PC-9 (cell line): ENCODE data around the gene LSP1. TPM values are rescaled to one million over a fixed set of nuclear protein-coding genes. Genes with fewer than 3 reads are reported as not detected.

ENCODE experiments used
- BruUV-seq: library from RNA; stranded (reverse); fragments of 400-500 nt; replicated peaks from 2 replicates; lab custom pipeline; 2021; lab: Mats Ljungman, UMichigan
- CTCF ChIA-PET: fragments of 300-600 bp; sonication (Branson Sonifier 250); formaldehyde crosslinking; loops from one replicate; lab custom pipeline; 2022; ENCODE audit warnings: antibody characterized with exemption; lab: Charles Lee
- POLR2A ChIA-PET: fragments of 300-600 bp; sonication (Branson Sonifier 250); formaldehyde crosslinking; loops from one replicate; lab custom pipeline; 2022; ENCODE audit warnings: antibody characterized with exemption; ENCODE audit not compliant: unreplicated experiment; lab: Charles Lee
- DNase-seq, 2 experiments: peaks; one replicate each; pipeline versions ENCODE4 v3.0.0 to v3.0.0-alpha.2; 2015 to 2022; ENCODE audit warnings: mixed read lengths in 1 of 2
- H2AFZ ChIP-seq: fragments of 200-600 bp; sonication (generic); 2 replicates; pipeline ENCODE4 v1.8.1; 2017; ENCODE audit warnings: antibody characterized with exemption
- H3F3A ChIP-seq: fragments of 200-600 bp; sonication (generic); 2 replicates; pipeline ENCODE4 v1.8.1; 2017; ENCODE audit warnings: antibody characterized with exemption, mild to moderate bottlenecking, low read depth; ENCODE audit not compliant: insufficient read depth
- H3K27ac ChIP-seq: fragments of 200-600 bp; sonication (generic); 2 replicates; pipeline ENCODE4 v1.6.1; 2016; ENCODE audit warnings: mixed run types
- H3K27me3 ChIP-seq: fragments of 200-600 bp; sonication (generic); 2 replicates; pipeline ENCODE4 v1.6.1; 2016; ENCODE audit warnings: low read depth, mixed run types; ENCODE audit not compliant: insufficient read depth
- H3K36me3 ChIP-seq: fragments of 200-600 bp; sonication (generic); 2 replicates; pipeline ENCODE4 v1.6.1; 2016; ENCODE audit warnings: low read depth, mixed run types
- H3K4me1 ChIP-seq: fragments of 200-600 bp; sonication (generic); replicated peaks from 2 replicates; pipeline ENCODE4 v1.6.1; 2016; ENCODE audit warnings: mixed run types; ENCODE audit not compliant: insufficient read depth
- H3K4me2 ChIP-seq: fragments of 200-600 bp; sonication (generic); 2 replicates; pipeline ENCODE4 v1.6.1; 2017; ENCODE audit warnings: mixed run types
- H3K4me3 ChIP-seq: fragments of 200-600 bp; sonication (generic); 2 replicates; pipeline ENCODE4 v1.6.1; 2016; ENCODE audit warnings: mixed run types
- H3K79me2 ChIP-seq: fragments of 200-600 bp; sonication (generic); 2 replicates; pipeline ENCODE4 v1.6.1; 2017; ENCODE audit warnings: low read depth, mixed run types
- H3K9me2 ChIP-seq: fragments of 200-600 bp; sonication (generic); 2 replicates; pipeline ENCODE4 v1.8.1; 2017; ENCODE audit warnings: mild to moderate bottlenecking; ENCODE audit not compliant: insufficient read depth
- H3K9me3 ChIP-seq: fragments of 200-600 bp; sonication (generic); 2 replicates; pipeline ENCODE4 v1.8.1; 2016; ENCODE audit warnings: low read depth; ENCODE audit not compliant: insufficient read depth
- H4K20me1 ChIP-seq: fragments of 200-600 bp; sonication (generic); 2 replicates; pipeline ENCODE4 v1.8.1; 2017; ENCODE audit not compliant: insufficient read depth
- EZH2 ChIP-seq: fragments of 200-600 bp; sonication (generic); IDR thresholded peaks from 2 replicates; pipeline ENCODE4 v1.8.0; 2017; ENCODE audit warnings: antibody characterized with exemption, low read depth
- intact Hi-C: fragments of 100-400 bp; cut with micrococcal nuclease; formaldehyde crosslinking; loops from one replicate; pipeline ENCODE4 v1.10.0; 2022; ENCODE audit not compliant: unreplicated experiment
- total RNA-seq: library from RNA; stranded (reverse); gene quantifications from 2 replicates; pipeline ENCODE4 v1.2.3, GENCODE V29; 2021
- TF ChIP-seq, protein P1 (sequence below): fragments of 200-600 bp; sonication (generic); conservative IDR thresholded peaks from 2 replicates; pipeline ENCODE4 v1.6.1; 2017; ENCODE audit warnings: mixed run types, antibody characterized with exemption, mild to moderate bottlenecking, moderate library complexity

Gene LSP1
- total RNA-seq, 1 experiment from 2014 or later = 2.6 TPM

GRCh38 chr11:1925373-1926155 lies 72.7 kb downstream of the LSP1 start:
- H3K4me2 ChIP-seq = no peak overlapping the region
- H3F3A ChIP-seq = no peaks in the 10 kb centered on the region
- no peaks in the 10 kb centered on the region for H3K9me3 ChIP-seq
- no peaks in the 10 kb centered on the region for H3K36me3 ChIP-seq
- no TSS peak for BruUV-seq
- CTCF ChIA-PET = no interaction called here
- no peaks in the 10 kb centered on the region for H3K4me1 ChIP-seq
- intact Hi-C loops = no loop called here
- POLR2A ChIA-PET = no interaction called here
- no peak for DNase-seq
- no peaks in the 10 kb centered on the region for H3K79me2 ChIP-seq
- TF ChIP-seq, protein P1, sequence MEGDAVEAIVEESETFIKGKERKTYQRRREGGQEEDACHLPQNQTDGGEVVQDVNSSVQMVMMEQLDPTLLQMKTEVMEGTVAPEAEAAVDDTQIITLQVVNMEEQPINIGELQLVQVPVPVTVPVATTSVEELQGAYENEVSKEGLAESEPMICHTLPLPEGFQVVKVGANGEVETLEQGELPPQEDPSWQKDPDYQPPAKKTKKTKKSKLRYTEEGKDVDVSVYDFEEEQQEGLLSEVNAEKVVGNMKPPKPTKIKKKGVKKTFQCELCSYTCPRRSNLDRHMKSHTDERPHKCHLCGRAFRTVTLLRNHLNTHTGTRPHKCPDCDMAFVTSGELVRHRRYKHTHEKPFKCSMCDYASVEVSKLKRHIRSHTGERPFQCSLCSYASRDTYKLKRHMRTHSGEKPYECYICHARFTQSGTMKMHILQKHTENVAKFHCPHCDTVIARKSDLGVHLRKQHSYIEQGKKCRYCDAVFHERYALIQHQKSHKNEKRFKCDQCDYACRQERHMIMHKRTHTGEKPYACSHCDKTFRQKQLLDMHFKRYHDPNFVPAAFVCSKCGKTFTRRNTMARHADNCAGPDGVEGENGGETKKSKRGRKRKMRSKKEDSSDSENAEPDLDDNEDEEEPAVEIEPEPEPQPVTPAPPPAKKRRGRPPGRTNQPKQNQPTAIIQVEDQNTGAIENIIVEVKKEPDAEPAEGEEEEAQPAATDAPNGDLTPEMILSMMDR = no peak
- no peak for TF ChIP-seq EZH2
- H3K27me3 ChIP-seq = peaks cover 6% of the 10 kb centered on the region; the same call in 1 of the 2 replicates
- no peaks in the 10 kb centered on the region for H4K20me1 ChIP-seq
- no peak overlapping the region for H3K27ac ChIP-seq
- H3K4me3 ChIP-seq = no peak overlapping the region
- no peak overlapping the region for H2AFZ ChIP-seq
- no peaks in the 10 kb centered on the region for H3K9me2 ChIP-seq

- no peak overlapping the region for H3K27ac ChIP-seq
- no peaks in the 10 kb centered on the region for H3K4me1 ChIP-seq
- no peaks in the 10 kb centered on the region for H3K27me3 ChIP-seq
- H3K9me3 ChIP-seq = no peaks in the 10 kb centered on the region
- no peak overlapping the region for H3K4me2 ChIP-seq
- CTCF ChIA-PET = no interaction called here
- H2AFZ ChIP-seq = no peak overlapping the region
- POLR2A ChIA-PET = no interaction called here
- H4K20me1 ChIP-seq = no peaks in the 10 kb centered on the region
- no peaks in the 10 kb centered on the region for H3K79me2 ChIP-seq
- intact Hi-C loops = no loop called here
- no peak overlapping the region for H3K4me3 ChIP-seq
- no peak for DNase-seq
- no peaks in the 10 kb centered on the region for H3K36me3 ChIP-seq
- no peaks in the 10 kb centered on the region for H3F3A ChIP-seq
- TF ChIP-seq, protein P1 = no peak
- TF ChIP-seq EZH2 = no peak
- BruUV-seq = no TSS peak
- H3K9me2 ChIP-seq = no peaks in the 10 kb centered on the region
Observed at GRCh38 chr11:1926156-1927025, 73.5 kb downstream of the LSP1 start.

GRCh38 chr11:1927026-1927847 lies 74.4 kb downstream of the LSP1 start:
- Histone ChIP-seq H3K9me3 (no peaks in the 10 kb centered on the region), H3K9me2 (no peaks in the 10 kb centered on the region), H4K20me1 (no peaks in the 10 kb centered on the region), H3K79me2 (no peaks in the 10 kb centered on the region), H3K4me3 (no peak overlapping the region), H2AFZ (no peak overlapping the region), H3K27ac (no peak overlapping the region), H3K27me3 (peaks cover 5% of the 10 kb centered on the region; the same call in 1 of the 2 replicates), H3K4me2 (no peak overlapping the region), H3K4me1 (no peaks in the 10 kb centered on the region), H3K36me3 (no peaks in the 10 kb centered on the region), H3F3A (no peaks in the 10 kb centered on the region)
- DNase-seq = no peak
- ChIA-PET CTCF (no interaction called here), POLR2A (no interaction called here)
- BruUV-seq = no TSS peak
- TF ChIP-seq EZH2 = no peak
- TF ChIP-seq, protein P1 = no peak
- intact Hi-C loops = no loop called here
